Activated T-cell treated with anti-CD3 and anti-CD28 coated beads, Interleukin-2, amount 50 U/mL, for 48 hours (primary cell): ENCODE data around the gene VSX1.

Experiments
- DNase-seq, 2 experiments: peaks; one replicate each; pipeline ENCODE4 v3.0.0-alpha.2; 2020

Gene VSX1

GRCh38 chr20:25038591-25039015, 43.3 kb downstream of the VSX1 start:
- no peak for DNase-seq

GRCh38 chr20:25038103-25038410, 43.9 kb downstream of the VSX1 start:
- DNase-seq = no peak

- DNase-seq = no peak
These were observed 44.4 kb downstream of the VSX1 start for GRCh38 chr20:25037288-25038102.

GRCh38 chr20:25036331-25036936, 45.5 kb downstream of the VSX1 start:
- no peak for DNase-seq

- no peak for DNase-seq
These were observed 46.0 kb downstream of the VSX1 start for GRCh38 chr20:25035921-25036320.

GRCh38 chr20:25033924-25034300, 48.0 kb downstream of the VSX1 start:
- DNase-seq = no peak

- no peak for DNase-seq
These were observed 48.5 kb downstream of the VSX1 start for GRCh38 chr20:25033265-25033923.

- DNase-seq = no peak
These were observed 49.3 kb downstream of the VSX1 start for GRCh38 chr20:25032478-25033264.

GRCh38 chr20:25032065-25032477, 49.9 kb downstream of the VSX1 start:
- no peak for DNase-seq

- DNase-seq = no peak
These were observed 50.7 kb downstream of the VSX1 start for GRCh38 chr20:25031241-25031640.

- DNase-seq = no peak
These were observed 51.2 kb downstream of the VSX1 start for GRCh38 chr20:25030649-25031207.

- DNase-seq = no peak
These were observed 51.8 kb downstream of the VSX1 start for GRCh38 chr20:25030007-25030648.

GRCh38 chr20:25025986-25026605, 55.8 kb downstream of the VSX1 start:
- DNase-seq = no peak
